NCI-H748 (cell line): ENCODE data around the gene ESRP2.

Experiments used
- DNase-seq: peaks from one replicate; lab custom pipeline; 2025; ENCODE audit not compliant: unreplicated experiment; lab: John Stamatoyannopoulos, UW

ESRP2 gene

DNA sequence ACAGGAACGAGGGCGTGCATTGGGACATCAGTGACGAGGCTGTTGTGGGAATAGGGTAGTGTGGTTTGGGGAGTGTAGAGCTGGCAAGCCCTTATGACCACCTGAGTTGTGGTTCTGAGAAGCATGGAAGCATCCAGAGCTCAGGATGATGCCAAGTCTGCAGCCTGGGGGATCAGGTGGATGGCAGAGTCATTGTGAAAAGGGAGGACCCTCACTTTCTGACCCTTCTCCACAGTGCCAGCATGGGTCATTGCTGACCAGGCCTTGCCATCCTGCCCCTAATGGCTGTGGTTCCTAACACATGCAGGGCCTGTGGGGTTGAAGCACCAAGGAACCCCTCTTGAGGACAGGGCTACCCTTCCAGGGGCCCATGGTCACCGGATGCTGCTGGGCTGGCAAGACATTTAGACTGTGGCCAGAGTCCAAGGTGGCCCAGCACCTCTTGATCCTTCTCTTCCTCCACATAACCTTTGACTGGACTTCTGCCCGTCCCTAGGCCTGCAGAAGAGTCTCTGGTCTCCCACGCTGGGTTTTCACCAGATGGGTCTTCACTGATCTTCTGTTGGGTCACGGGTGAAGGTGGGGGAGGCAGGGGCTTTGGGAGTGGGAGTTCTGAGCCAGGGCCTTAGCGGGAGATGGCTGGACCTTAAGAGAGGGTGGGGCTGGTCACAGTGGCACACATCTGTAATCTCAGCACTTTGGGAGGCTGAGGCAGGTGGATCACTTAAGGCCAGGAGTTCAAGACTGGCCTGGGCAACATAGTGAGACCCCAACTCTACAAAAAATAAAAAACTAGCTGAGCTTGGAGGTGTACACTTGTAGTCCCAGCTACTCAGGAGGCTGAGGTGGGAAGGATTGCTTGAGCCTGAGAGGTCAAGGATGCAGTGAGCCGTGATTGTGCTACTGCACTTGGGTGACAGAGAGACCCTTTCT is 7.3 kb upstream of the ESRP2 start:
- DNase-seq = no peak

DNA sequence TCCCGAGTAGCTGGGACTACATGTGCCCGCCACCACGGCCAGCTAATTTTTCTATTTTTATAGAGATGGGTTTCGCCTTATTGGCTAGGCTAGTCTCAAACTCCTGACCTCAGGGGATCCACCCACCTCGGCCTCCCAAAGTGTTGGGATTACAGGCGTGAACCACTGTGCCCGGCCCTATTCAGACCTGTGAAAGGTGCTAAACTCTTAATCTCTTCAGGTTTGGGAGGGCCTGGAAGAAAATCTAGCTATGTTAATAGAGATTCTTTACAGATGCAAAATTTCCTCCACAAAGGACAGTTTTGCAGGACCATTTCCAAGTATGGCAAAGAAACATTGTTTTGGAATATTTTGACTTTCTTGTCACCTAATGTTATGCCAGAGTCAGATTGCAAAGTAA is 6.2 kb upstream of the ESRP2 start:
- DNase-seq = no peak

DNA sequence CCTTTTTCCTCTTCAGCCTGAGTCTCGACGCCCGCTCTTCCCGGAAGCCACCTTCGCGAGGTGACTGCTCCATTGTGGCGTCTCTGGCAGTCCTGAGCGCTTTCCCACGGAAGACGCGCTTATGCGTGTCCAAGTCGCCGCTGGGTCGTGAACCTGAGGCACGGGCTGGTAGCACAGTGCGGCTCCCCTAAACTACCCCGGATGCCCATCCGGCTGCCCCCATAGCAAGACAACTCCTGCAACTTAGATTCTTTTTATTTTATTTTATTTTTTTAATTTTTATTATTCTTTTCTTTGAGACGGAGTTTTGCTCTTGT is 2.1 kb upstream of the ESRP2 start:
- no peak for DNase-seq

DNA sequence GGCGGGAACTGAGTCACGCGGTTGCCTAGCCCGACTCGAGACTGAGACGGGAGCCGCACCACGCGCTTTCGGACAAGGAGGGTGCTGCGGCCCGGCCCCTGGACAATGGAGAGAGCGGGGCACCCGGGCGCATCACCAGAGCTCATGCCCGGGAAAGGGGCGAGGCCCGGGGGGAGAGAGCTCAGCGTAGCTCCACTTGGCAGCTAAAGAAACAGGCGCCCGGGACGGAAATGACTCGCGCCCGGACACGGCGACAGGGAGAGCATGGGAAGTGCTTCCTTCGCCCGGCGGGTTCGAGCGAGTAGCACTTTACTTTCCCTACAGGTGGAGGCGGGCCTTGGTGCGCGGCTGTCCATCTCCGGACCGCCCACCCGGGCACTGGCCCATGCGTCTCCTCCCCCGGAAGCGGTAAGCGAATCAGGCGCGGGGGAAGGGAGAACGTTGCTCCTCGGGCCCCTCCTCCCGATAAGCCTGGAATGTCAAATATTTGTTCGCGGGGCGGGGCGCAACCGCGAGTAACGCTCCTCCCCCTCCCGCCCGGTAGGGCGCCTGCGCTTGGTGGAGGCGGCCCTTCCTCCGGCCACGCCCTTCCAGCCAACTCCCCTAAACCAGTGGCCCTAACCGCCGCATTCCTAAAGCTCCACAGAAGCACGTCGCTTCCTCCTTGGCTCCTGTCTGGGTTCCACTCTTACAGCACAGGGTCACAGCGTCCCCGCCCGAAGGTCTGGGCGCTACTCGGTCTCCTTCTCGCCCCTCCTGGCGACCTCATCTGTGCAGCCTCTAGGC is 1.5 kb upstream of the ESRP2 start:
- DNase-seq = peak; percentile 96

DNA sequence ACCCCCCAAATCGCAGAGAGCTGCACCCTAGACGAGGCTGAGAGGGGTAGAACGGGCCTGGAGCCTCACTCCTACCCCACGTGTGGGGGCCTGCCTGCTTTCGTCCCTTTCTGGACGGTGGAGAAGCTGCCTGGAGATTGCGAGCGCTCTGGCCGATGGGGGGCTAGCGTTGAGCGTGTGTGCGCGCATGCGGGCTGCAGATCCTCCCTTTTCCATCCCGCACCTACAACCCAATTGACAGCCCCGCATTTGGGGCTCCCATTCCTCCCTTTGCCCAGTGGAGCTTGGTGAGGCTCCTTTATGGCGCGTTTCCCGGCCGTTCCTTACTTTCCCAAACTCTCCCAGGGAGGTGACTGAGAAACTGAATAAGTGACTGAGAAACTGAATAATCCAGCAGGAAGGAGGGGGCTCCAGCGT is 907 bp upstream of the ESRP2 start:
- DNase-seq = peak; percentile 52

DNA sequence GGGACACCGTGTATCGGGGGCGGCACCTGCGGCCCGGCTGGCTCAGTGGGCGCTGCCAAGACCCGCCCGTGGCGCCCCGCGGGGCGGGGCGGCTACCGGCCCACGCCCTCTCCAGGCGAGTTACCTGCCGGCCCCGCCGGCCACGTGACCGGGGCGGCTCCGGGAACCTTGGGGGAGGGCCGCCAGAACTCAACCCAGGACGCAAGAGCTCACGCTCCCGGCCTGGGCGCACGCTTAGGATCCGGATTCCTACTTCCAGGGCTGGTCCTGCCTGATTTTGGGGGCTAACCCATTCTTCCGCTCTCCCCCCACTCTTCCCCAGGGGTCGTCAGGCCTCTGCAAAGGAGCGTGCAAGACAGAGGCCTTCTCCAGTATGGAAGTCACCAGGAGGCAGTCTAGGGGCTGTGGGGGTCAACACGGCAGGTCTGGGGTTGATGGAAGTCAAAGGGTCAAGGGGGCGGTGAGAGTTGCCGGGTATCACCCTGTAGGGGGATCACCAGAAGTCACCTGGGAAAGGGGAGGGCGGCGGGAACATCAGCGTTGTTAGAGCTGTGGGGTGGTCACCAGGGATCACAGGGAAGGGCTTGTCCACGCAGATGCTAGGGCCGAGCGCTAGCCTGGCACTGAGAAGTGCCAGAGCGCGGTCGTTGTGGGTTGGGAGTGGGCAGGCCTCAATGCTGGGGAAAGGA is 354 bp upstream of the ESRP2 start:
- DNase-seq = peak; percentile 86

DNA sequence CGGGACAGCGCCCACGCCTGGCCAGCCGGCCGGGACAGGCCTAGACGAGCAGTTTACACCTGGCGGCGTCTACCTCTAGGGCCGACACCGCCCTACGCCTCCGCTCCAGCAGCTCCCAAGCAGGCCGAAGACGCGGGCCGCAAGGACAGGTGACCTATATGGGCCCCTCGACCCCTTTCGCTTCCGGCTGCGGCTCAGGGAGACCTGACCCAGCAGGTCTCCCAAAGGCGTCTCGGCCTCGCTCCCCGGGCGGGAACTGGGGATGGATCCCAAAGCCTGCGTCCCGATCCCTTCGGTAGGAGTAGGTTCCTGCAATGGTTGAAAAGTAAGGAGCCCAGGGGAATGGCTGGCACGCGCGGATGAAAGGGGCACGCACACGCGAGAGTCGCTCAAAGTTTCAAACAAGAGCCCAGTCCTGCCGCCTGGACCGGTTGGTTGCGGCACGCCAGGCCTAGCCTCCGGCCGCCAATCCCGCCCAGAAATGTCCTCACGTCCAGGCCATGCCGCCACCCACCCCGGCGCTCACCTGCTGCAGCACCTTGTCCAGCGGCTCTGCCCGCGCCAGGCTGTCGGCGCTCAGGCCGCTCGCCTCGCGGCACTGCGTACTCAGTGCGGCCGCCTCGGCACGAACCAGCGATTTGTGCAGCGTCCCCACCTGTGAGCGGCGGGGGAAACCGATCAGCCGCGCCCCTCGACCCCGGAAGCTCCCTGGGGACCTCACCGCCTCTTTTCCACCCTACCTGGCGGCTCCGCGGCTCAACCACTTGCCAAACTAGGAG is 630 bp downstream of the ESRP2 start:
- DNase-seq = peak; percentile 64

DNA sequence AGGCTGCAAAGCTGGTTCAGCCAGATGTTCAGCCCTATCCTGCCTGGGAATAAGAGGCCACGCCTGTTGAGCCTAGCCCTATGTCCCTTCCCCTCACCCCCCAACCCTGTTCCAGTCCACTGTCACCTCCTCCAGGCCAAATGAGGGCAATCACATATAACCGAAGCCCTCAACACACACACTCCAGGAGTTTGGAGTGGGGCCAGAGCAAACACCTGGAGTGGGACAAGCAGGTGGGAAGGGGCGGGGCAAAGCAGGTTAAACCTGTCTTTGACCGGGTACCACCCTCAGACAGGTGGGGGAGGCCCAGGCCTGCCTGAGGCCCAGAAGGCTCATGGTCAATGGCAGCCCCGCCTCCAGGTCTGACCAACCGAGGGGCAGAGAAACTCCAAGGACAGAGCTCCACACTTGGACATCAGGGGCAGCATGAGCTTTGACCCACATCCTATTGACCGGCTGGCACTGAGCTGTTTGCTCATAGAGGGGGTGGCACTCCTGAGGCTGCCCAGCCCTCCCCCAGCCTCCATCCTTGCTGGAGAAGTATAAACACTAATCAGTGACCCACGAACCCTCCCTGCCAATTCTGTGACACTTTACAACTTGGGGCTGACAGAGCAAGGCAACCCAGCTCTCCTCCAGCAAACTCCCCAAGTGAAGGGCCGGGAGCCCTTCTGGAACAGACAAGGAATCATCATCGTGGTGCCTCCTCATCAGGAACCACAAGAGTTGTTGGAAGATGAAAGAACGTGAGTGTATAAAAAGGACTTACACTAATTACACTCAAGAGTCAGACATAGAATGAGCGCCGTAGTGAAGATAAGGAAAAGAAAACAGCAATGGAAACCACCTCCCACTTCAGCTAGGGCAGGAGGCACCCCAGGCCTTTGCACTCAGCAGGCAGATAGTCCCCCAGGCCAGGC is 1.5 kb downstream of the ESRP2 start:
- DNase-seq = peak; percentile 96

DNA sequence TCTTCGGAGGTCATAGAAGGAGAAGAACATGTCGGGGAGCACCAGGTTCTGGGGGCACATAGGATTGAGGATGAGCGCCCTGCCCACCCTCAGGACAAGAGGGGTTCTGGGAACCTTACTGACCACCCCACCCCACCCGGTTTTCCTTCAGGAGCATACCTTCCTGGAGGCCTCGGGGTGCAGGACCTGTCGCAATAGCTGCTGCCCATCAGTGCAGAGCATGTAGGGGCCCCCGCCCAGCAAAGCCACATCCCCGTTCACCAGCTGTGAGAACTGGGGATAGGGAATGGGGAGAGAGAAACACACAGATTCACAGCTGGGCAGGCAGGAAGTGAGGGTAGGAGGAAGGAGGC is 2.1 kb downstream of the ESRP2 start:
- DNase-seq = no peak

DNA sequence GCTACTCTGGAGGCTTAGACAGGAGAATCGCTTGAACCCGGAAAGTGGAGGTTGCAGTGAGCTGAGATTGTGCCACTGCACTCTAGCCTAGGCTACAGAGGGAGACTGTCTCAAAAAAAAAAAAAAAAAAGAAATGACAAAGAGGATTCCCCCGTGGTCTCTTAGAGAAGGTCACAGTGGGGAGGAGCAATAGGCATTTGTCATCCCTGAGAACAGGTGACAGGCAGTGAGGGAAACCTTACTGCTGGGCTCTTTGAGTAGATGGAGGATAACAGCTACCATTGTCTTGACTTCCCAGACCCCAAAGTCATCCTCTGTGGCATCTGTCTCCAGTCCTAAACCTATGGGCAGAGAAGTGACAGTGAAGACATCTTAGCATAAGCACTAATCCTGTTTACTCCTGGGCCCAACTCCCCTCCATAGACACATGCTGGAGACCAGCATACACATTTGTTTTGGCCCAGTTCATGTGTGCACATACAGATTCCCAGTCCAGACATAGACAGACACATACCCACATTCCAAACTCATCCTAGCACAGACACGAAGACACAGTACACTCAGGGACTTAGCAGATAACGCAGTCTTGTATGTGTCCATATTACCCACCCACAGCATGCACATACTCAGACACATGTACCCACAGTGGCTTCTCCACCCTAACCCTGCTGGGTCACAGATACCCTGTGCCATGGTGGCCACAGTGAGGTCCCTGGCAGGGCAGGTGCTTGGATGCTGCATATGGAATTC is 2.7 kb downstream of the ESRP2 start:
- DNase-seq = no peak

DNA sequence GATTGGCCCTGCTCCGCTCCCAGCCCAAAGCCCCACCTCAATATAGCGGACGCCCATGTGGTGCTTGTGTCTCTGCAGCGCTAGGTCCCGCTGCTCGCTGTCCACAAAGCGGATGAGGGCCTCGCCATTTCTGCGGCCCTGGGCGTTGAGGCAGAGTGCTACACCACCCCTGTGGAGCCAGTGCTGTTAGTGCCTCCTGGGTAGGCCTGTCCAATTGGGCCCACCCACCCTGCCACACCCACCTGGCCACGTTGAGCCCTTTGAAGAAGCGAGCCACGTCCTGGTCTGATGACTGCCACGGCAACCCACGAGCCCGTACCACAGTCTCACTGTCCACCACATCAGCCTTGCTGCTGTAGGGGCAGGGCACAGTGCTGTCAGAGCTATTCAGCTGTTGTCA is 3.6 kb downstream of the ESRP2 start:
- no peak for DNase-seq

DNA sequence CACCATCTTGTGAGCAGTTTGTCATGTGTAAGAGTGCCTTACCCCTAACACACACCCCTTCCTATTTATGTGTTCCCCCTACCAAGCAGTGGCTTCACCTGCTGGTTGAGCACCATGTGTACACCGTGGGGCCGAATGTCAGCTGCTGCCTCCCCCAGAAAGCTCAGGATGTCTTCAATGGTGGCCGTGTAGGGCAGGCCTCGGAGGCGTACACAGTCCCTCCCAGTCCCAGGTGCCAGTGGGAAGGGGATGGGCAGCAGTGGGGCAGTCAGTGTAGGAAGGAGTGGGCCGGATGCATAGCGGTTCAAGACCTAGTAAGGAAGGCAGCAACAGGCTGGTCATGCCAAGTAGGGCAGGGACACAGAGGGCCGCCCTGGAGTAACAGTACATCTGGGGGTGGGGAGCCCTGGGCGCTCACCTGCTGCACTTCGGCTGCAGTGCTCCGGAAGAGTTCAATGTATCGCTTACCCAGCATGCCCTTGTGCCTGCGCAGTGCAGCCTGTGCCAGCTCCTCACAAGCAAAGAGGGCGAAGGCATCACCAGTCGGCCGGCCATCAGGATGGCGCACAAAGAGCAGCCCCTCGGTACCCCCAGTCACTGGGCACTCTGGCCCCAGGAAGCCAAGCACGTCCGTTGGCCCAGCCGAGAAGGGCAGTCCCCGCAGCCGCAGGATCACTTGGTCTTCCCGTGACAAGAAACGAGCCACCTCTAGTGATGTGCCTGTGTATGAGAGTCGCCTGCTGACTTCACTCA is 4.4 kb downstream of the ESRP2 start:
- no peak for DNase-seq

DNA sequence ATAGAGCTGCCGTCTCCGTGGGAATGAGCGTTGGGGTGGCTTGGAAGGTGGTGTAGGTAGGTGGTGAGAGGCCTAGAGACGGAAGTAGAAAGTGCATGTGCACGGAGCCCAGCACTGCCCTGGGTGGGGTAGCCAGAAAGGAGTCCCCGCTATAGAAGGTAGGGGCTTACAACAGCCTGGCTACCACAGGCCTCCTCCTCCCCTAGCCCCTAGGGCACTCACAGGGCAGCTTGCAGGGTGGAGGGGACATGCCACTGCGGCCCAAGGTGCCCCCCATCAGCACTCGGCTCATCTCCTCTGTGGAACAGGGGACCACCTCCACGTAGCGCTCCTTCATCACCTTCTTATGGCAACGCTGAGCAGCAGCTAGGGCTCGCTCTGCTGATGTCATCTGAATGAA is 5.0 kb downstream of the ESRP2 start:
- DNase-seq = no peak

DNA sequence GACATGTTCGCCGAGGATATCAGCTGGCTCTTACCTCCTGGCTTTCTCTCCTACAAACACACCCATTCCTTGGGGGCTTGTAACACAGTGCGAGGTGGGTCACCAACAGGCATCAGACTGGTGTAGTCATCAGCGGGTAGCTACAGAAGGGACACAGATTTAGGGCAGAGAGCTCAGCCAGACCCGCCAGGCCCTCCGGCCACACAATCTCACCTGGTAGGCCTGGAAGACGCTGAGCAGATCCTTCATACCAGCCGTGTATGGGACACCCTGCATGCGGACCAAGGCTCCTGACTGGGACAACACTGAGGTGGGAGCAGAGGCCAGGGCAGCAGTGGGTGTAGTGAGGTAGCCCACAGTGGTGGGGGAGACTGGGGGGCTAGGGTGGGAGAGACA is 5.8 kb downstream of the ESRP2 start:
- DNase-seq = no peak

DNA sequence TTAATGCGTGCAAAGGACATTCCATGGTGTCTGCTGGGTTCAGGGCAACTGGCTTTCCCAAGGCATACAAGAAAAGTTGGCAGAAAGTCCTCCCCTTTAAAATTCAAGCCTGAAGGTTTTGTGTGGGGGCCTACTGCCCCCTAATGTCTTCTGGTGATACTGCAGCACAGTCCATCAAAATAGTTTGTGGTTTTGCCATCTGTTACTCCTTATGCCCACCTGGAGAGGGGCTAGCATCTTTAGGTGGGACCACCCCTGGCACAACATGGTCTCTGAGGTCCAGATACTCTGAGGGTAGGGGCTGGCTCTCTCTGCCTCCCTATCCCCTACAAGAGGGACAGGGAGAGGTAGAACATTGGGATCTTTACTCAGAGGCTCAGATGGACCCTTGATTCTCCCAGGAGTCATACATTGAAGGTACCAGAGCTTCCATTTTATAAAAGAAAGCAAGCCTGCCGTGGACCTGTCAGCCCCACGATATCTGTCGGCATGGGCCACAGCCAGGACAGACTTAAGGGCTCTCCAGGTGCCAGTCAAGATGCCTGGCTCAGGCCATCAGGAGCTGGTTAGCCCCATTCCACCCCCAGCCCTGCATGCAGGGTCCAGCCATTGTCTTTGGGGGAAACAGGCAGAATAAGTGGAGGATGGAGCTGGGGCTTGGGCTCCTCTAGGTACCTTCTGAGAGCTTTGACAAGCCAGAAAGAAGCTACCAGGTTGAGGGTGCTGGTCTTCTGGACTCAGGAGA is 6.3 kb downstream of the ESRP2 start:
- DNase-seq = peak; percentile 31

DNA sequence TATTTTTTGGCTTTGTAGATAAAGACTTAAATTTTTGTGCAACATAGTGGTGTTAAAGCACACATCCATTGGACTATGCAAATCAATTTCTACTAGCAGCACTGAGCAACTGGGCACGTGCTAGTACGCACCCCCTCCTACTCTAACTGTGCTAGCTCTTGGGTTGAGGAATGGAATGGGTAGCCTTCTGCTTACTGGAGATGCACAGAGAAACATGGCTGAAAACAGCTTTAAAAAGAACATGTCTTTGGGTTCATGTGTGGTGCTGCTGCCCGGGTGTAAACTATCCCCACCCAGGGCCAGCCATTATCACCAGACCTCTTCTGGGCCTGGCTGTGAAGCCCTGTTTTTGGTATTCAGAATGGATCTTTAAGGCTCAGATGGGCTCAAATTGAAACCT is 7.3 kb downstream of the ESRP2 start:
- DNase-seq = no peak

DNA sequence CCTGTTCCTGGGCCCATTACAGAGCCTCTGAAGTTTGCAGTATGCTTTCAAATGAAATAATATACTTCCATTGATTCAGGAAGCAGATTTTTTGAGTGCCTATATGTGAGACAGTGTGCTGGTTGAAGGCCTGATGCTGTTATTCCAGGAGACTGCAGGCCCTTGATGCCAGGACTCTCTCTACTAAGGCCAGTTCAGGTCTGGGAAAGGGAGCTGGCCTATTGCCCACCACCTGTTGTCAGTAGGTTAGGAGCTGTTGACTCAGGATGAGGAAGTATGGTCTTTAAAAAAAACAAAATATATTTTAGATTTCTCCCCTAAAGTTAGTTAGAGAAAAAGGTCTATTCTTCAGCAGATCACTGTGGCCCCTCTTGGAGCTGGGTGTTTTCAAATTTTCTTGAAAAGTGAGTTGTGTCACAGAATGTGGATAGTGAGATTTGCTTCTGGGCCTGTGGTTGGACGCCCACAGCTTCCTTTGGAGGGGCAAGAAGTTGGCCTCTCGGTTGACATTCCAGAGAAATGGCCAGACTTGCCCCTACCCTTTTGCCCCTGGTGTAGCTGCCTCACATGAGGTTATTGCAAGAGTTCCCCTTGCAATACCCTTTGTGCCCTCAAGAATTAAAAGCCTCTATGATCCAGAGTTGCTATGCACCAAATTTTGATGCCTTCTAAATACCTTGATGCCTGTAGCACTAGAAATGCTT is 7.9 kb downstream of the ESRP2 start:
- no peak for DNase-seq
